Measurements from ENCODE around the gene FZD4. TPM values are rescaled to one million over a fixed set of nuclear protein-coding genes. Genes with fewer than 3 reads are reported as not detected.

FZD4 gene
- total and polyA plus RNA-seq, 10 of the 15 experiments (the other 5 are each of a cell fraction or from before 2014, with no cell fraction given): under 0.01 to 0.13 (median 0.01) TPM; not detected in 6

GRCh38 chr11:86952221-86952875, 2.8 kb downstream of the FZD4 start:
- no peak for FAIRE-seq
- H3K4me3 ChIP-seq: no peak overlapping the region
- POLR2A ChIA-PET: no interaction called here
- H3K79me2 ChIP-seq (ENCODE audit: control insufficient read depth, insufficient read depth, low read length): no peaks in the 10 kb centered on the region
- H3K4me1 ChIP-seq (ENCODE audit: control insufficient read depth, insufficient read depth, low read length): no peaks in the 10 kb centered on the region; the same call in 1 of the 2 replicates
- no peak overlapping the region for H2AFZ ChIP-seq (ENCODE audit: control insufficient read depth, low read depth, low read length)
- no peak overlapping the region for H3K27ac ChIP-seq (ENCODE audit: control insufficient read depth, insufficient read depth)
- CTCF ChIA-PET: interaction anchor here (1.8 kb wide), 1 partner anchor 13 kb away, joined by 6 read pairs; no protein-coding TSS in a partner anchor
- no peaks in the 10 kb centered on the region for H3K36me3 ChIP-seq (ENCODE audit: control insufficient read depth in 2 of 2, insufficient read depth in 2 of 2, low read length in 1 of 2)
- no peak for ATAC-seq
- SMC1A ChIA-PET (ENCODE audit: uncharacterized antibody, unreplicated experiment): no interaction called here
- RAD21 ChIA-PET (ENCODE audit: unreplicated experiment): no interaction called here
- intact Hi-C loops (cut with micrococcal nuclease; ENCODE audit: unreplicated experiment): no loop called here
- no peak overlapping the region for H3K4me2 ChIP-seq (ENCODE audit: control insufficient read depth, insufficient read depth)
- no peak overlapping the region for H3K9ac ChIP-seq (ENCODE audit: control insufficient read depth, insufficient read depth, low read length)
- no peak for DNase-seq (ENCODE audit: low read depth, low spot score)
- 66% methylated on average over 8 of the region's 8 CpGs for WGBS (ENCODE audit: insufficient coverage, insufficient replicate concordance, low lambda C conversion rate, missing lambda C conversion rate)
- peaks cover 3 to 9% of the 10 kb centered on the region in 2 experiments; a peak in 2 of 4 replicates for H3K27me3 ChIP-seq (replicated peaks in 1 of 2; ENCODE audit: control insufficient read depth in 2 of 2, insufficient read depth in 2 of 2, low read length in 1 of 2)
- TF ChIP-seq CBFB (IDR thresholded peaks at IDR 0.05; ENCODE audit: low read depth) (no peak), TCF7 (IDR thresholded peaks at IDR 0.05; ENCODE audit: borderline replicate concordance) (no peak), TARDBP (IDR thresholded peaks at IDR 0.05; ENCODE audit: borderline replicate concordance) (no peak), SREBF1 (IDR thresholded peaks at IDR 0.05; ENCODE audit: low read length) (no peak), MTA2 (IDR thresholded peaks at IDR 0.05; ENCODE audit: low read depth) (no peak), MYC (IDR thresholded peaks at IDR 0.05; ENCODE audit: insufficient read depth, insufficient read length, insufficient replicate concordance, low read length, severe bottlenecking) (no peak), TBL1XR1 (IDR thresholded peaks at IDR 0.05; ENCODE audit: low read depth, low read length) (no peak), RAD21 (IDR thresholded peaks at IDR 0.05; ENCODE audit: insufficient read depth, low read depth, low read length) (no peak), SIX5 (IDR thresholded peaks at IDR 0.05; ENCODE audit: low read depth, low read length, severe bottlenecking) (no peak), NFIC (IDR thresholded peaks at IDR 0.05; ENCODE audit: low read depth, low read length) (no peak), PML (IDR thresholded peaks at IDR 0.05; ENCODE audit: low read length) (no peak), FOXM1 (IDR thresholded peaks at IDR 0.05; ENCODE audit: low read depth, low read length) (no peak), YBX1 (IDR thresholded peaks at IDR 0.05) (no peak), NFYA (IDR thresholded peaks at IDR 0.05; ENCODE audit: borderline replicate concordance, low read depth, low read length) (no peak), HDAC6 (IDR thresholded peaks at IDR 0.05; ENCODE audit: unreplicated experiment) (no peak), BACH1 (IDR thresholded peaks at IDR 0.05; ENCODE audit: borderline replicate concordance) (no peak), ATF7 (IDR thresholded peaks at IDR 0.05; ENCODE audit: low read depth) (no peak)
- TF ChIP-seq, protein P1, sequence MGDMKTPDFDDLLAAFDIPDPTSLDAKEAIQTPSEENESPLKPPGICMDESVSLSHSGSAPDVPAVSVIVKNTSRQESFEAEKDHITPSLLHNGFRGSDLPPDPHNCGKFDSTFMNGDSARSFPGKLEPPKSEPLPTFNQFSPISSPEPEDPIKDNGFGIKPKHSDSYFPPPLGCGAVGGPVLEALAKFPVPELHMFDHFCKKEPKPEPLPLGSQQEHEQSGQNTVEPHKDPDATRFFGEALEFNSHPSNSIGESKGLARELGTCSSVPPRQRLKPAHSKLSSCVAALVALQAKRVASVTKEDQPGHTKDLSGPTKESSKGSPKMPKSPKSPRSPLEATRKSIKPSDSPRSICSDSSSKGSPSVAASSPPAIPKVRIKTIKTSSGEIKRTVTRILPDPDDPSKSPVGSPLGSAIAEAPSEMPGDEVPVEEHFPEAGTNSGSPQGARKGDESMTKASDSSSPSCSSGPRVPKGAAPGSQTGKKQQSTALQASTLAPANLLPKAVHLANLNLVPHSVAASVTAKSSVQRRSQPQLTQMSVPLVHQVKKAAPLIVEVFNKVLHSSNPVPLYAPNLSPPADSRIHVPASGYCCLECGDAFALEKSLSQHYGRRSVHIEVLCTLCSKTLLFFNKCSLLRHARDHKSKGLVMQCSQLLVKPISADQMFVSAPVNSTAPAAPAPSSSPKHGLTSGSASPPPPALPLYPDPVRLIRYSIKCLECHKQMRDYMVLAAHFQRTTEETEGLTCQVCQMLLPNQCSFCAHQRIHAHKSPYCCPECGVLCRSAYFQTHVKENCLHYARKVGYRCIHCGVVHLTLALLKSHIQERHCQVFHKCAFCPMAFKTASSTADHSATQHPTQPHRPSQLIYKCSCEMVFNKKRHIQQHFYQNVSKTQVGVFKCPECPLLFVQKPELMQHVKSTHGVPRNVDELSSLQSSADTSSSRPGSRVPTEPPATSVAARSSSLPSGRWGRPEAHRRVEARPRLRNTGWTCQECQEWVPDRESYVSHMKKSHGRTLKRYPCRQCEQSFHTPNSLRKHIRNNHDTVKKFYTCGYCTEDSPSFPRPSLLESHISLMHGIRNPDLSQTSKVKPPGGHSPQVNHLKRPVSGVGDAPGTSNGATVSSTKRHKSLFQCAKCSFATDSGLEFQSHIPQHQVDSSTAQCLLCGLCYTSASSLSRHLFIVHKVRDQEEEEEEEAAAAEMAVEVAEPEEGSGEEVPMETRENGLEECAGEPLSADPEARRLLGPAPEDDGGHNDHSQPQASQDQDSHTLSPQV (IDR thresholded peaks at IDR 0.05): no peak
- TF ChIP-seq, protein P2, sequence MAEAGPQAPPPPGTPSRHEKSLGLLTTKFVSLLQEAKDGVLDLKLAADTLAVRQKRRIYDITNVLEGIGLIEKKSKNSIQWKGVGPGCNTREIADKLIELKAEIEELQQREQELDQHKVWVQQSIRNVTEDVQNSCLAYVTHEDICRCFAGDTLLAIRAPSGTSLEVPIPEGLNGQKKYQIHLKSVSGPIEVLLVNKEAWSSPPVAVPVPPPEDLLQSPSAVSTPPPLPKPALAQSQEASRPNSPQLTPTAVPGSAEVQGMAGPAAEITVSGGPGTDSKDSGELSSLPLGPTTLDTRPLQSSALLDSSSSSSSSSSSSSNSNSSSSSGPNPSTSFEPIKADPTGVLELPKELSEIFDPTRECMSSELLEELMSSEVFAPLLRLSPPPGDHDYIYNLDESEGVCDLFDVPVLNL (IDR thresholded peaks at IDR 0.05; ENCODE audit: low read depth, low read length): no peak
- BruUV-seq (replicated peaks): no TSS peak
- H4K20me1 ChIP-seq (ENCODE audit: control insufficient read depth, insufficient read depth): no peaks in the 10 kb centered on the region
- in situ Hi-C loops (cut with MboI): no loop called here
- no peaks in the 10 kb centered on the region for H3K9me3 ChIP-seq (replicated peaks; ENCODE audit: control insufficient read depth, insufficient read depth, low read length)

Data from GM12878 (cell line).